Endothelial cell (in vitro differentiated cells): ENCODE measurements around the gene MGAT3. TPM values are rescaled to one million over a fixed set of nuclear protein-coding genes. Genes with fewer than 3 reads are reported as not detected.

Experiments used
- DNase-seq: peaks from one replicate; pipeline ENCODE4 v3.0.0; 2021; ENCODE audit warnings: low spot score
- H3K27ac Mint-ChIP-seq: one replicate; pipeline ENCODE4 v1.8.0; 2021; ENCODE audit warnings: mixed read lengths, inconsistent platforms; ENCODE audit not compliant: unreplicated experiment
- H3K27me3 Mint-ChIP-seq: one replicate; pipeline ENCODE4 v1.8.0; 2021; ENCODE audit warnings: mild to moderate bottlenecking, moderate library complexity, mixed read lengths, inconsistent platforms; ENCODE audit not compliant: unreplicated experiment
- H3K36me3 Mint-ChIP-seq: one replicate; pipeline ENCODE4 v1.8.0; 2021; ENCODE audit warnings: mild to moderate bottlenecking, low read depth, mixed read lengths, inconsistent platforms; ENCODE audit not compliant: unreplicated experiment
- H3K4me1 Mint-ChIP-seq: one replicate; pipeline ENCODE4 v1.8.0; 2021; ENCODE audit warnings: mild to moderate bottlenecking, mixed read lengths, inconsistent platforms; ENCODE audit not compliant: unreplicated experiment
- H3K4me3 Mint-ChIP-seq: one replicate; pipeline ENCODE4 v1.8.0; 2021; ENCODE audit warnings: mild to moderate bottlenecking, mixed read lengths, inconsistent platforms; ENCODE audit not compliant: unreplicated experiment
- H3K9me3 Mint-ChIP-seq: one replicate; pipeline ENCODE4 v1.8.0; 2021; ENCODE audit warnings: mixed read lengths, inconsistent platforms; ENCODE audit not compliant: unreplicated experiment
- total RNA-seq: library from RNA; stranded (reverse); fragmentation: NEBNext Ultra II Directional; extraction: Animal tissue kit (Norgen Biotek cat#: 25700); gene quantifications from one replicate; pipeline ENCODE4 v1.2.1, GENCODE V29; 2021; ENCODE audit not compliant: unreplicated experiment
- TF ChIP-seq, protein P1 (sequence below): fragments of 200-600 bp; sonication (generic); IDR thresholded peaks from one replicate; pipeline ENCODE4 v1.5.0; 2021; ENCODE audit warnings: antibody characterized with exemption; ENCODE audit not compliant: unreplicated experiment

MGAT3 gene
- total RNA-seq, 1 donor from 2014 or later = 0.87 TPM

DNA sequence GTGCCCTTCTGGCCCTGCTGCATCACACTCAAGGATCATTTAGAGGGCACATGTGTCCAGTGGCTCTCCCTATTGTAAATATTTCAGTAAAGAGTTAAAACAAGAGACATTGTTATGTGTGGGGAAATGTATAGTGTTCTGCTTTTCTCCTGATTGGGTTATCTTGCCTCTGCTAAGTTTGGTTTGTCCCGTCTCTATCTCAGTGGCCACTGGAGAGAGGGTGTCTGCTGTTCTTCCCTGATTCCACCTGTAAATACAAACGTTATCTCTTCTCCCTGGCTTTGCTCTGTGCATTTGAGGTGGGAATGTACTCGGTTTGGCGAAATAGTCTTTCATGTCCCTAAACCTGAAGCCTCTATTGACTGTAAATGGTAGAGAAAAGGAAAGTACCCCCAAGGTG lies 51.6 kb downstream of the MGAT3 start:
- no peak overlapping the region for H3K27ac Mint-ChIP-seq
- peaks cover 3% of the 10 kb centered on the region for H3K4me1 Mint-ChIP-seq
- H3K9me3 Mint-ChIP-seq = no peaks in the 10 kb centered on the region
- DNase-seq = no peak
- H3K4me3 Mint-ChIP-seq = peak overlapping the region; percentile 30
- H3K36me3 Mint-ChIP-seq = peaks cover 59% of the 10 kb centered on the region
- TF ChIP-seq, protein P1, sequence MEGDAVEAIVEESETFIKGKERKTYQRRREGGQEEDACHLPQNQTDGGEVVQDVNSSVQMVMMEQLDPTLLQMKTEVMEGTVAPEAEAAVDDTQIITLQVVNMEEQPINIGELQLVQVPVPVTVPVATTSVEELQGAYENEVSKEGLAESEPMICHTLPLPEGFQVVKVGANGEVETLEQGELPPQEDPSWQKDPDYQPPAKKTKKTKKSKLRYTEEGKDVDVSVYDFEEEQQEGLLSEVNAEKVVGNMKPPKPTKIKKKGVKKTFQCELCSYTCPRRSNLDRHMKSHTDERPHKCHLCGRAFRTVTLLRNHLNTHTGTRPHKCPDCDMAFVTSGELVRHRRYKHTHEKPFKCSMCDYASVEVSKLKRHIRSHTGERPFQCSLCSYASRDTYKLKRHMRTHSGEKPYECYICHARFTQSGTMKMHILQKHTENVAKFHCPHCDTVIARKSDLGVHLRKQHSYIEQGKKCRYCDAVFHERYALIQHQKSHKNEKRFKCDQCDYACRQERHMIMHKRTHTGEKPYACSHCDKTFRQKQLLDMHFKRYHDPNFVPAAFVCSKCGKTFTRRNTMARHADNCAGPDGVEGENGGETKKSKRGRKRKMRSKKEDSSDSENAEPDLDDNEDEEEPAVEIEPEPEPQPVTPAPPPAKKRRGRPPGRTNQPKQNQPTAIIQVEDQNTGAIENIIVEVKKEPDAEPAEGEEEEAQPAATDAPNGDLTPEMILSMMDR = no peak
- H3K27me3 Mint-ChIP-seq = peaks cover 2% of the 10 kb centered on the region

DNA sequence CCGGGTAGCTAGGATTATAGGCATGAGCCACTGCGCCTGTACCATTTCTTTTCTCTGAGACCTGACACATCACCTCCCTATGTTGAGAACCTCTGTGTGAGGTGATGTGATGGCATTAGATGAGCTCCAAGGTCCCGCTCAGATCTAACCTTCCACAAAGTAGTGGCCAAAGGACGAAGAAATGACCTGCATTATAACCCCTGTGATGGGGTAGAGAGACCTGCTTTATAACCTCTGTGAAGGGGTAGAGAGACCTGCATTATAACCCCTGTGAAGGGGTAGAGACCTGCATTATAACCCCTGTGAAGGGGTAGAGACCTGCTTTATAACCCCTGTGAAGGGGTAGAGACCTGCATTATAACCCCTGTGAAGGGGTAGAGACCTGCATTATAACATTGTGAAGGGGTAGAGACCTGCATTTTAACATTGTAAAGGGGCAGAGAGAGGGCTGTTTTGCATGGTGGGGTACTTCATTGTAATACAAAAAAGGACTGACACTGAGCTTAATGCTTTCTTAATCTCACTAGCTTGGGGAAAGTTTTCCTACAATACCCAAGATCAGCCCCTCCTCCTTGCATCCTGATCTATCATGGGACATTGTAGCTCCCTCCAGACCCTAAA lies 53.8 kb downstream of the MGAT3 start:
- no peak for DNase-seq
- Mint-ChIP-seq H3K27ac (no peak overlapping the region), H3K4me1 (peaks cover 4% of the 10 kb centered on the region), H3K9me3 (no peaks in the 10 kb centered on the region), H3K4me3 (no peak overlapping the region), H3K36me3 (peaks cover 61% of the 10 kb centered on the region), H3K27me3 (peaks cover 5% of the 10 kb centered on the region)
- TF ChIP-seq, protein P1 = no peak

DNA sequence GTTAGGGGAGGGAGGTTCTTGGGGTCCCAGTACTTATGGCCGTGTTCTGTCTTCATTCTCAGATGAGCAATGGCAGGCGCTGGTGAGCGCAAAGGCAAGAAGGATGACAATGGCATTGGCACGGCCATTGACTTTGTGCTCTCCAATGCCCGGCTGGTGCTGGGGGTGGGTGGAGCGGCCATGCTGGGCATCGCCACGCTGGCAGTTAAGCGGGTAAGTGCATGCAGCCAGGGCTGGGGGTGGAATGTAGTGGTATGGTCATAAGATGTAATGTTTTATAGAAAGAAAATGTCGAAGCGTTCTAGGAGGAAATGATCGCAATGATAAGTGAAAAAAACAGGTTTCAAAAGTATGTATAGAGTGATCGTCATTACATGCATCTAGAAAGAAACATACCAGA lies 54.4 kb downstream of the MGAT3 start:
- no peak for DNase-seq
- peaks cover 62% of the 10 kb centered on the region for H3K36me3 Mint-ChIP-seq
- TF ChIP-seq, protein P1 = no peak
- H3K9me3 Mint-ChIP-seq = no peaks in the 10 kb centered on the region
- H3K27ac Mint-ChIP-seq = no peak overlapping the region
- H3K4me1 Mint-ChIP-seq = peaks cover 4% of the 10 kb centered on the region
- peaks cover 5% of the 10 kb centered on the region for H3K27me3 Mint-ChIP-seq
- no peak overlapping the region for H3K4me3 Mint-ChIP-seq

DNA sequence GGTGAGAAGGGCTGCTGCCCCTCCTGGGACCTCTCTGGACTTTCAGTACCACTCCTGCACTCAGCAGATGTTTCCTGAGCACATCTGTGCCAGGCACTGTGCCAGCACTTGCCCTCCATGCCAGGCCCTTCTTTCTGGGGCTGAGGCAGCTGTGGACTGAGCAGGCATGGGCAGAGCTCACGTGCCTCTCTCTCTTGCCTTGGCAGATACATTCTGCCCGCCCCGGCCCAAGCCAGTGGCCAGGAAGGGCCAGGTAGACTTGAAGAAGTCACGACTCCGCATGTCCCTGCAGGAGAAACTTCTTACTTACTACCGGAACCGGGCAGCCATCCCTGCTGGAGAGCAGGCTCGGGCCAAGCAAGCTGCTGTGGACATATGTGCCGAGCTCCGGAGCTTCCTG lies 55.2 kb downstream of the MGAT3 start:
- TF ChIP-seq, protein P1 = no peak
- Mint-ChIP-seq H3K27me3 (peaks cover 5% of the 10 kb centered on the region), H3K4me3 (no peak overlapping the region), H3K27ac (no peak overlapping the region), H3K4me1 (peaks cover 4% of the 10 kb centered on the region), H3K9me3 (no peaks in the 10 kb centered on the region), H3K36me3 (peaks cover 54% of the 10 kb centered on the region)
- no peak for DNase-seq

DNA sequence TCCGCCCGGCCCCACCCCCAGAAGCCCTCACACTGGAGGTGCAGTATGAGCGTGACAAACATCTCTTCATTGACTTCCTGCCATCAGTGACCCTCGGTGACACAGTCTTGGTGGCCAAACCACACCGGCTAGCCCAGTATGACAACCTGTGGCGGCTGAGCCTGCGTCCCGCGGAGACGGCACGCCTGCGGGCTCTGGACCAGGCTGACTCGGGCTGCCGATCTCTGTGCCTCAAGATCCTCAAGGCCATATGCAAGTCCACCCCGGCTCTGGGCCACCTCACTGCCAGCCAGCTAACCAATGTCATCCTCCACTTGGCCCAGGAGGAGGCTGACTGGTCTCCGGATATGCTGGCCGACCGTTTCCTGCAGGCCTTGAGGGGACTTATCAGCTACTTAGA lies 57.0 kb downstream of the MGAT3 start:
- H3K9me3 Mint-ChIP-seq = no peaks in the 10 kb centered on the region
- H3K36me3 Mint-ChIP-seq = peaks cover 50% of the 10 kb centered on the region
- peaks cover 3% of the 10 kb centered on the region for H3K27me3 Mint-ChIP-seq
- H3K4me1 Mint-ChIP-seq = peaks cover 14% of the 10 kb centered on the region
- TF ChIP-seq, protein P1 = no peak
- H3K4me3 Mint-ChIP-seq = no peak overlapping the region
- no peak overlapping the region for H3K27ac Mint-ChIP-seq
- no peak for DNase-seq
